B cell (primary cell): ENCODE data around the gene SLC7A6OS. TPM values are rescaled to one million over a fixed set of nuclear protein-coding genes. Genes with fewer than 3 reads are reported as not detected.
A peak's percentile ranks its signal among the peaks of the same experiment; 100 is the strongest.

Source experiments
- ATAC-seq: fragments of 200-7000 bp; cut with Tn5 transposase; one replicate; pipeline ENCODE4 v1.10.0; 2021; ENCODE audit warnings: low read depth, mild to moderate bottlenecking, moderate number of reproducible peaks, moderate library complexity
- CTCF ChIA-PET: fragments of 350-600 bp; sonication (Branson Sonifier 250); formaldehyde crosslinking; loops from one replicate; lab custom pipeline; 2021; ENCODE audit warnings: antibody characterized with exemption, inconsistent platforms; lab: Charles Lee
- POLR2A ChIA-PET: fragments of 350-600 bp; sonication (Branson Sonifier 250); formaldehyde crosslinking; loops from one replicate; lab custom pipeline; 2021; ENCODE audit warnings: antibody characterized with exemption; lab: Charles Lee
- DNase-seq: peaks from one replicate; pipeline ENCODE4 v3.0.0; 2013
- H2AFZ ChIP-seq: 2 replicates; pipeline ENCODE4 v1.6.1; 2012; ENCODE audit warnings: mild to moderate bottlenecking, low read depth, low read length; ENCODE audit not compliant: insufficient read depth, poor library complexity, severe bottlenecking
- H3K27ac ChIP-seq, 2 donors: 1 replicate in 1 of 2; 2 replicates in 1 of 2; pipeline ENCODE4 v1.5.1; 2012 to 2013; ENCODE audit warnings: low read length in 2 of 2, mild to moderate bottlenecking in 2 of 2, moderate library complexity in 1 of 2
- H3K27me3 ChIP-seq, 4 experiments: fragments of 200-600 bp in 1 of 4; sonication (generic) in 1 of 4; replicated peaks in 1 of 4; 1 replicate in 2 of 4; 2 replicates in 2 of 4; pipeline versions ENCODE4 v1.6.1 to v1.7.0; 2013 to 2016; ENCODE audit warnings: low read length in 3 of 4, mild to moderate bottlenecking in 2 of 4, mixed read lengths in 1 of 4, moderate library complexity in 1 of 4; ENCODE audit not compliant: insufficient read depth in 4 of 4, control insufficient read depth in 3 of 4; ENCODE audit errors: control extremely low read depth in 1 of 4
- H3K36me3 ChIP-seq, 2 experiments: replicated peaks in 1 of 2; 1 replicate in 1 of 2; 2 replicates in 1 of 2; pipeline versions ENCODE4 v1.6.1 to v1.7.1; 2013; ENCODE audit warnings: low read length in 1 of 2; ENCODE audit not compliant: insufficient read depth in 2 of 2, control insufficient read depth in 1 of 2; ENCODE audit errors: control extremely low read depth in 1 of 2, extremely low read depth in 1 of 2
- H3K4me1 ChIP-seq, 2 donors: fragments of 200-600 bp in 1 of 2; sonication (generic) in 1 of 2; 1 replicate in 1 of 2; 2 replicates in 1 of 2; pipeline versions ENCODE4 v1.5.1 to v1.6.1; 2013 to 2017; ENCODE audit warnings: low read length in 2 of 2; ENCODE audit not compliant: control insufficient read depth in 2 of 2, insufficient read depth in 2 of 2
- H3K4me2 ChIP-seq: replicated peaks from 2 replicates; pipeline ENCODE3; 2012; ENCODE audit warnings: mild to moderate bottlenecking, low read depth, low read length; ENCODE audit not compliant: poor library complexity, severe bottlenecking
- H3K4me3 ChIP-seq, 5 experiments: fragments of 200-600 bp in 1 of 5; sonication (generic) in 1 of 5; 1 replicate in 3 of 5; 2 replicates in 2 of 5; pipeline versions ENCODE4 v1.5.1 to v1.7.0; 2011 to 2016; ENCODE audit warnings: low read length in 4 of 5, mild to moderate bottlenecking in 4 of 5, low read depth in 2 of 5, control low read depth in 1 of 5, moderate library complexity in 1 of 5; ENCODE audit not compliant: insufficient read depth in 1 of 5; ENCODE audit errors: control extremely low read depth in 1 of 5, extremely low read depth in 1 of 5
- H3K79me2 ChIP-seq: fragments of 200-600 bp; sonication (generic); one replicate; pipeline ENCODE4 v1.6.0; 2016; ENCODE audit warnings: low read length; ENCODE audit not compliant: control insufficient read depth, insufficient read depth
- H3K9ac ChIP-seq: fragments of 200-600 bp; sonication (generic); 2 replicates; pipeline ENCODE4 v1.6.1; 2017; ENCODE audit warnings: mild to moderate bottlenecking, low read length, moderate library complexity
- H3K9me3 ChIP-seq, 3 donors: one replicate each; pipeline versions ENCODE4 v1.6.1 to v1.7.1; 2013; ENCODE audit warnings: low read length in 2 of 3; ENCODE audit not compliant: control insufficient read depth in 2 of 3, insufficient read depth in 1 of 3; ENCODE audit errors: control extremely low read depth in 1 of 3
- H4K20me1 ChIP-seq: 2 replicates; pipeline ENCODE4 v1.6.0; 2012; ENCODE audit warnings: mild to moderate bottlenecking, low read length; ENCODE audit not compliant: insufficient read depth, control insufficient read depth, poor library complexity, severe bottlenecking
- H3K27ac Mint-ChIP-seq: one replicate; pipeline ENCODE4 v1.8.0; 2021; ENCODE audit warnings: mixed read lengths
- H3K27me3 Mint-ChIP-seq: one replicate; pipeline ENCODE4 v1.8.0; 2021; ENCODE audit warnings: mixed read lengths
- H3K4me1 Mint-ChIP-seq: one replicate; pipeline ENCODE4 v1.8.0; 2021; ENCODE audit warnings: mixed read lengths
- H3K4me3 Mint-ChIP-seq: one replicate; pipeline ENCODE4 v1.8.0; 2021; ENCODE audit warnings: mixed read lengths
- H3K9me3 Mint-ChIP-seq: one replicate; pipeline ENCODE4 v1.8.0; 2022; ENCODE audit warnings: mixed read lengths; ENCODE audit not compliant: insufficient read depth
- EZH2 ChIP-seq: IDR thresholded peaks from 2 replicates; pipeline ENCODE4 v1.6.1; 2012; ENCODE audit warnings: borderline replicate concordance, low read depth, mild to moderate bottlenecking, moderate library complexity, low read length; ENCODE audit not compliant: insufficient read depth, poor library complexity, severe bottlenecking
- WGBS: methylation state at CpG from one replicate; pipeline ENCODE4 v1.1.5; 2013; ENCODE audit warnings: missing lambda C conversion rate; ENCODE audit not compliant: insufficient coverage; 5-methylcytosine and 5-hydroxymethylcytosine counted together
- intact Hi-C: fragments of 100-400 bp; cut with micrococcal nuclease; formaldehyde crosslinking; loops from one replicate; pipeline ENCODE4 v1.10.0; 2022
- polyA plus RNA-seq: library from polyadenylated mRNA; depleted of rRNA; stranded (reverse); fragments of >200 nt; gene quantifications from 2 replicates; pipeline ENCODE4 v1.2.3, GENCODE V29; 2012
- total RNA-seq, 2 donors: library from RNA; stranded (reverse); fragments of 120-200 nt in 1 of 2; gene quantifications; 1 replicate in 1 of 2; 2 replicates in 1 of 2; pipeline versions ENCODE4 v1.2.3 to v1.2.4, GENCODE V29; 2013 to 2022
- TF ChIP-seq, protein P1 (sequence below): fragments of 200-600 bp; IDR thresholded peaks from one replicate; pipeline ENCODE4 v1.8.0; 2022; ENCODE audit warnings: antibody characterized with exemption, mild to moderate bottlenecking

SLC7A6OS gene
- total and polyA plus RNA-seq, 2 donors (not counting 1 experiment from before 2014, with no cell fraction given), result 9.9 to 54.1 TPM

DNA sequence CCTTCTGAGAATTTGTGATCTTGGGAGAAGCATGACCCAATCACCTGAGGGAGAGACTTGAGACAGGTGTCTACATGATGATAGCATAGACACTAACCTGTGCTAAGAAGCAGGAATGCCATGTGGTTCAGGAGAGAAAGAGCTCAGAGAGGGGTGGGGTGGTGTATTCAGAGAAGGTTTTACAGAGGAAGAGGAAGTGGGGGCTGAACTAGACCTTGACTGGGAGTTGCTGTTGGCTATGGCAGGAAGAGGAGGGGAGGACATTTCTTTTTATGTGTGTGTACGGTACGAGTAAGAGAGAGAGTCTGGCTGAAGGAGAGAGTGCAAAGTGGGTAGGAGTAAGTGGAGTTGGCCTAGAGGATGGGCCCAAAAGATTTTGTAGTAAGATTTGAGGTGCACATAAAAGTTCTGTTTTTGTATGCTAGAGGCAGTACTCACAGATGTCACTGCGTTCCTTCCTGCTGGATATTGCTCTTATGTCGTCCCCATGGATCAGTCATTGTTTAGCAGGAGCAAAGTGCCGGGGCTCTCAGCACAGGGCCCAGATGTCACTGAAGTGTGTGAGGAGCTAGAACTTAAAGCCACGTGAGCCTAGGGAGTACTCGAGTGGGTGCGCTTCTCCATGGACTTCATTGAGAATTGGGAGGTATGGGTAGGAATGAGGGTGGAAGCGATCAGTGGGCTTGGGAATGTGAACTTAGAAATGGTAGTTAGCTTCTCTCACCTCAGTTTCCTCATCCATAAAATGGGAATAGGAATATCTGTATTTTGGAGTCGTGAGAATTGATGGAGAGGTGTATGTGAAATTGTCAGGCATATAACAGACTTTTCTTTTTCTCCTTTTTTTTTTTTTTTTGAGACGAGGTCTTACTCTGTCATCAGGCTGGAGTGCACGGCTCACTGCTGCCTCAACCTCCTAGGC lies 24.3 kb downstream of the SLC7A6OS start:
- 26% methylated on average over 6 of the region's 12 CpGs for WGBS
- H3K9ac ChIP-seq, result peak overlapping the region; percentile 63
- peaks cover 85 to 100% of the 10 kb centered on the region in 2 donors for H3K4me1 ChIP-seq
- DNase-seq (peak; percentile 66), ATAC-seq (no peak)
- peak overlapping the region; percentile 5 to 60 (median 39) for H3K4me3 ChIP-seq
- CTCF ChIA-PET, result interaction anchor here (0.7 to 10.2 kb wide), 6 partner anchors 8 to 42 kb away, joined by 5 to 289 read pairs (median 10); partner anchors contain the start of genes PRMT7, SLC7A6 and SLC7A6OS
- peak overlapping the region; percentile 75 for H3K4me2 ChIP-seq
- POLR2A ChIA-PET, result interaction anchor here (0.7 to 3.9 kb wide), 5 partner anchors 8 to 565 kb away, joined by 4 to 38 read pairs (median 11); partner anchors contain the start of genes PRMT7, SLC7A6 and SLC7A6OS
- H3K36me3 ChIP-seq, result peaks cover 2 to 34% of the 10 kb centered on the region in 2 experiments
- H3K27ac ChIP-seq, result peak overlapping the region; percentile 78 to 92
- H3K27me3 ChIP-seq, result no peaks in the 10 kb centered on the region
- Mint-ChIP-seq H3K4me1 (peaks cover 83% of the 10 kb centered on the region), H3K27me3 (no peaks in the 10 kb centered on the region), H3K9me3 (no peaks in the 10 kb centered on the region), H3K27ac (peak overlapping the region; percentile 94), H3K4me3 (peak overlapping the region; percentile 80)
- peaks cover 69% of the 10 kb centered on the region for H3K79me2 ChIP-seq
- intact Hi-C loops, result loop anchor here (5.0 kb wide), 1 partner anchor 39 kb away; the partner anchor contains the start of gene PLA2G15
- no peaks in the 10 kb centered on the region for H3K9me3 ChIP-seq
- no peaks in the 10 kb centered on the region for H4K20me1 ChIP-seq
- H2AFZ ChIP-seq, result peak overlapping the region; percentile 9
- TF ChIP-seq, protein P1, sequence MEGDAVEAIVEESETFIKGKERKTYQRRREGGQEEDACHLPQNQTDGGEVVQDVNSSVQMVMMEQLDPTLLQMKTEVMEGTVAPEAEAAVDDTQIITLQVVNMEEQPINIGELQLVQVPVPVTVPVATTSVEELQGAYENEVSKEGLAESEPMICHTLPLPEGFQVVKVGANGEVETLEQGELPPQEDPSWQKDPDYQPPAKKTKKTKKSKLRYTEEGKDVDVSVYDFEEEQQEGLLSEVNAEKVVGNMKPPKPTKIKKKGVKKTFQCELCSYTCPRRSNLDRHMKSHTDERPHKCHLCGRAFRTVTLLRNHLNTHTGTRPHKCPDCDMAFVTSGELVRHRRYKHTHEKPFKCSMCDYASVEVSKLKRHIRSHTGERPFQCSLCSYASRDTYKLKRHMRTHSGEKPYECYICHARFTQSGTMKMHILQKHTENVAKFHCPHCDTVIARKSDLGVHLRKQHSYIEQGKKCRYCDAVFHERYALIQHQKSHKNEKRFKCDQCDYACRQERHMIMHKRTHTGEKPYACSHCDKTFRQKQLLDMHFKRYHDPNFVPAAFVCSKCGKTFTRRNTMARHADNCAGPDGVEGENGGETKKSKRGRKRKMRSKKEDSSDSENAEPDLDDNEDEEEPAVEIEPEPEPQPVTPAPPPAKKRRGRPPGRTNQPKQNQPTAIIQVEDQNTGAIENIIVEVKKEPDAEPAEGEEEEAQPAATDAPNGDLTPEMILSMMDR, result no peak
- no peak for TF ChIP-seq EZH2
